Activated CD8-positive, alpha-beta memory T cell treated with anti-CD3 and anti-CD28 coated beads for 1 hour (primary cell): ENCODE data around the gene SIAH3.

Experiments used
- DNase-seq, 2 donors: peaks; one replicate each; pipeline ENCODE4 v3.0.0-alpha.2; 2020; ENCODE audit warnings: low read depth in 1 of 2; ENCODE audit errors: extremely low read depth in 1 of 2

Gene SIAH3

GRCh38 chr13:45863709-45864590 lies 12.4 kb upstream of the SIAH3 start:
- no peak for DNase-seq

DNA sequence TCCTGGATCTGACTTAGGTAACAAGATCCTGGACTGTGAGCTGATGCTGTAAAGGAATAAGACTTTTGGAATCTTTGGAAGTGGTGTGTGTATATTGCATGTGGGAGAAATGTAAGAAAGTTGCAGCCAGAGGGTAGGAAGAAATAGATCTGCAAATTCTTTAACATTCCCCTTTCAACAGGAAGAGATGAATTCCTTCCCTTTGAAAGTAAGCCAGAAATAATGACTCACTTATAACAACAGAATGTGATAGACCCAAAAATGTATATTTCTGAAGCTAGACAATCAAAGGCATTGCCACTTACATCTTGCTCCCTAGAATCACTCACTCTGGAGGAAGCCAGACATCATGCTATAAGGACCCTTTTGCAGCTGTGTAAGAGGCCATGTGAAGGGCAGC lies 9.8 kb upstream of the SIAH3 start:
- no peak for DNase-seq

GRCh38 chr13:45860240-45860639 lies 8.7 kb upstream of the SIAH3 start:
- DNase-seq, result no peak

GRCh38 chr13:45859705-45860104 lies 8.2 kb upstream of the SIAH3 start:
- DNase-seq, result no peak

- no peak for DNase-seq
These were observed 941 bp upstream of the SIAH3 start for GRCh38 chr13:45852494-45852893.

DNA sequence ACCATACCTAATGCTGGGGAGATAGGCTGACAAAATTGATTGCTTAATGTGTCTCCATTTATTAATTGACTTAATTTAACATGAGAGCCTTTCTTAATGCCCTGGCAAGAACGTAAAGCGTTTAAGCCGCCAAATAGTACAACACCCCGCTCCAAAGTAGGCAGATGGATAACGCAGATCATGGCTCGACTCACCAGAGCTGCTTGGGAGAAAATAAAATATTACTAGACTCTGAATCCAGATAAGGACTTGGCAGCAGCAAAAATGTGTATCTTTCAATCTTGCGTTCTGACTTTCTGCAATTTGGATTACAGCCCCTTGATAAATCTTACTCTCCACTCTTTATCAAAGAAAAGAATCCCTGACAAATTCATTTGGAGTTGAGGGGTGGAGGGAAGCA lies 403 bp upstream of the SIAH3 start:
- DNase-seq, result no peak

DNA sequence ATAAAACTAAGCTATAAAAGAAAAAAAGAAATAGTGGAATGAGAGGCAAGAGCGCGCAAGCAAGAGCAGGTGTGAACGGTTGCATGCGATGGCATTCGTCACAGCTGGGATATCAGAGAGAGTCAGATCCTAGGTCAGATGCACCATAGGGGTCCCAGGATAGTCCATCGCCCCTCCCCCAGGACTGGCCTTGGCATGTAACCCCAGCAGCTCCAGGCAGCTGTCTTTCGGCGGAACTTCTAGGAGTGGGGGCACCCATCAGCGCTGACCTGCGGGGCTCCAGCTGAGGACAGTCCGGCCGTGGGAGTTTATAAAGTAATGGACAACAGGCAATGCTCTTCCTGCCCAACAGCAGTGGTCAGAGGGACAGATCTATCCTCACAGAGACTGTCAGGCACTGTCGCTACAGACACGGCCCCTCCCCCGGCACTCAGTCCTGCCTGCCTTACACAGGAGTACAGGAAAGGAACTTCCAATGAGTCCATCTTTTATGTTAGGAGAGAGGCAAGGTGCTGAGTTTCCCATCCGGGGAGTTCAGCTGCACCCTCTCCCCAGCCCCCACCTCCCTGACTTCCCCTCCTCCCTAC lies 1.4 kb downstream of the SIAH3 start:
- DNase-seq, result no peak

DNA sequence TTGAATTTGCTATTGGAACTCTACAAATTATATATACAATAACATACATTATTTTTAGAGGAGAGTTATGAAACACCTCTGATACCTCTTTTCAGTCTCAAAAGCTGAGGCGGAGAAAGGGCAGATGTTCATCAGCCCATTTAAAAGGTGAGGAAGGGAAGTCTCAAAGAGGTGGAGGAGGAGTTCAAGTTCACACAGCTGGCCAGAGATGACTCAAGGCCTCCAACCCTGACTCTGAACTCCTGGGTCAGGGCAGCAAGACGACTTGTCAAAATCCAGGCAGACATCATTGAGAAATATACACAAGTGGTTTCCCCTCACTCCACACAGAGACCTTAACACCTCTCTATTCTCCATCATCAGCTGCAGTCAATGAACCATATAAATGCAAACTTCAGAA lies 2.1 kb downstream of the SIAH3 start:
- DNase-seq, result no peak

DNA sequence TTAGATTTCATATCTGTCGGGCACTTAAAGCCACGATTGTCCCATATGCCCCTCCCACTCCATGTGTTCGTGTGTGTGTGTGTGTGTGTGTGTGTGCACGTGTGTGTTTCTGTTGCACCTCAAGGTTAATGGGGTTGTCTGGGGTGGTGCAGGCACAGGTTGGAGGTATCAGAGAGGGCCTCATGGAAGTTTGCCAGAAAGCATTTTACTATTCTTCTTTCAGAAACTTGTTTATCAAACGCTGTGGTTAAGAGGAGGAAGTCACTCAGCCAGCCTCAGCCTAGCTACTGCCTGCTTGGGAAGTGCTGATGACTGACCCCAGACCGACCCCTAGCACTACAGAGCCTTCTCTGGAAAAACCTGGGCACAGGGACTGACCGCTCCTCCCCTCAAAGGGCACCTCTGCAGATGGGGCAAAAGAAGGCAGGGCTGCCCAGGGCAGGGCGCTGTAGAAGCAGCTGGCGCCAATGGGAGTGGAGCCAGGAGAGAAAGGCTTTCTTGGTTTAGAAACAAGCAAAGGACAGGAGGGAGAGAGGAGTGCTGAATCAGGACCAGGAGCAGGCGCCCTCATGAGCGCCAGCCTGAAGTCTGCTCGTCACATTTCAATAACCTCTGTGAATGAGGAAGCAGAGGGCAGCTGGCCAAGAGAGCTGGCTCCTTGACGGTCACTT lies 3.9 kb downstream of the SIAH3 start:
- DNase-seq, result no peak

DNA sequence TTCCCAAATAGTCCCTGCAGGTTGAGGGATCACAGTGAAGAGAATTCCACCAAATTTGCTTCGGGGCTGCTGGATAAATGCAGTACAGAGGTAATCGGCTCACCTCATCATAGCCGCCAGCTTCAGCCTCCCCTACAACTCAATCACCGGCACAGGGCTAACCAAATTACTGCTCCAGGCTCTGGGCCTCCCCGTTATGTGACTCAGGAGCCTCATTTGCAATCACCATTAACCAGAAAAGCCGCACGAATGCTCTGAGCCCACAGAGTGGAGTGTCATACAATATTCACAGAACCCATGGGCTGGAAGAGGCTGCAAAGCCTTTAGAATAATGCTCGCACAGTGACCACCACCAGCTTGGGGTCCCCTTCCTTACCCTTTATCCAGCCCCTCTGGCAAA lies 4.9 kb downstream of the SIAH3 start:
- no peak for DNase-seq

DNA sequence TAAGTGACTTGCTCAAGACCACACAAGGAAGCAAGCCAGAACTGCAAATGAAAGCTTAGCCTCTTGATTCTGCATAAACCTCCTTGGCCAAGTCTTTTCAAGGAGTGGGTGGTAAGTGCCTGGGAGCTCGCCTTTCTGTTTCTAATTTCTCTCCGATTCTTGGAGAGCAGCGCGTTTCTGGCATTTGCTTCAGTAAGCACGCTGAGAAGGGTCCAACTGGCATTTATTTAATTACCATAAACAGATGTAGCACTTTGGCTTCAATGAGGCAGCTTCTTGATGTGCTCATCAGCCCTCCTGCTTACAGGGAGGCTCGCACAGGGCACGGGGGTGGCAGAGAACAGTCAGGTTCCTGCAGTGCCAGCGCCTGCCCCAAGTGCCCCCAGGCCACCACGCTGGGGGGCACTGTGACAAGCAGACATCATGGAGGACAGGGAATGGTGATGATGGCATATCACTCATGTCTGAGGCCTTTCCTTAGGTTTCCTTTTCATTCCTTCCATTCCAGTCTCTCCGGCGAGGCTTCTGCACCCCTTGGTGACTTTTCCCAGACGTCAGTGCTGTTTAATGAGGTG lies 13.3 kb downstream of the SIAH3 start:
- no peak for DNase-seq

- no peak for DNase-seq
These were observed 14.4 kb downstream of the SIAH3 start for GRCh38 chr13:45837111-45837510.

GRCh38 chr13:45834411-45834994 lies 17.1 kb downstream of the SIAH3 start:
- no peak for DNase-seq

DNA sequence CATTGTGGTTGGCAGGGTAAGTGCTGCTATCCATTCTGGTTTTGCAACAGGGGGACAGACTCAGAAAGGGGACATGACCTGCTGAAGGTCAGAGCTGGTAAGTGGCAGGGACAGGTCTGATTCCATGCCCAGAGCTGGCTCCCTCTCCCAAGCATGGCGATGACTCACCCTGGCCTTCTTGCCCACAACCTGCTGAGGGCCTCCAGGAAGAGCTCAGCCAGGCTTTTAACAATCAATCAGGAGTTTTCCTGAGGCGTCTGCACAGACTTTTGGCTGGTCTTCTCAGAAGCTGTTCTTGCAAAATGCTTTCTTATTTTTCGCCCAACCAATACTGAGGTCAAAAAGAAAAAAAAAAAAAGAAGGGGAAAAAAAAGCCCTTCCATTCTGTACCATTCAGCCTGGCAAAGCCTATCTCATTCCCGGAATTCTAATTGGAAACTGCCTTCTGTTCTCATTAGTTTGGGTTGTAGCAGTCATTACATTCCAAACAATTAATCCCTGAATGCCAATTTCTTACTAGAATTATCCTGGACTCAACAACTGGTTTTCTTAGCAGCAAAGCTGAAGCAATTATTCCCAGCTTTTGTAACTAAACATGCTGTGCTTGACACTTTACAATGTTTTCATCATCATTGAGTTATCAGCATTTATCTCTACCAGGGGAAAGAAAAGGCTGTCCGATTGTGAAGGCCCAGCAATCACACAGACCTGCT lies 17.7 kb downstream of the SIAH3 start:
- no peak for DNase-seq

GRCh38 chr13:45833242-45833641 lies 18.3 kb downstream of the SIAH3 start:
- no peak for DNase-seq

DNA sequence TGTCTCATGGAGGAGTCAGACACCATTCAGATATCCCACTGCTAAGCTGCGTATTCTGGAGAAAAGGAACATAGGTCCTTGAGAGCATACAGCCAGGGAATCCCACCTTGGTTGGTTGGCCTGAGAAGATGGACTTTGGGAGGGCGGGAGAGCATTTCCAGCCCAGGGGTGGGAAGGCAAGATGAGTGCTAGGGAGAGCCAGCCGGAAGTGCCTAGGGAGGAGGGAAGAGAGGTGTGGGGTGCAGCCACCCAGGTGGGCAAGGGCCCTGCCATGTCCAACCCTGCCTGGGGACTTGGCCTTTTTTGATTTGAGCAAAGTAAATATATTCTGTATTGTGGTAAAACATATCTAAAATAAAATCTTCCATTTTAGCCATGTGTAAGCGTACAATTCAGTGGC lies 19.7 kb downstream of the SIAH3 start:
- DNase-seq, result no peak

DNA sequence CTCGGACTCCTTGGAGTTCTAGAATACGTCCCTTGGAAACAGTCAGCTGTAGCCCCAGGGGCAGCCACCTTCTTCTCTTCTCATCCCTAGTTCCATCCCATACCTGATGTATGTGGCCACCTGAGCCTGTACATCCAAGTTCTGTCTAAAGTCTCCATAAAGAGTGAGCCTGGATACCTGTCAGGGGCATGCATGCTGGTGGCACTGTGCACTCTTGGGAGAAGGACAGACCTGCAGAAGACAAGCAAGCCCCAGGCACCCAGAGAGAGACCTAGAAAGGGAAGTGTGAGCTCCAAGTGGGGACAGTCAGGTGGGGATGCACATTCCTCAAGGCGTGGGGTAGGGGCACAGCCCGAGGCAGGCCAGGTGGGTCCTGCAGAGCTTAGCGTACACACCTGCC lies 21.4 kb downstream of the SIAH3 start:
- DNase-seq, result no peak

GRCh38 chr13:45828256-45828968 lies 23.1 kb downstream of the SIAH3 start:
- DNase-seq, result no peak

- DNase-seq, result no peak
These were observed 24.2 kb downstream of the SIAH3 start for GRCh38 chr13:45827318-45827717.

DNA sequence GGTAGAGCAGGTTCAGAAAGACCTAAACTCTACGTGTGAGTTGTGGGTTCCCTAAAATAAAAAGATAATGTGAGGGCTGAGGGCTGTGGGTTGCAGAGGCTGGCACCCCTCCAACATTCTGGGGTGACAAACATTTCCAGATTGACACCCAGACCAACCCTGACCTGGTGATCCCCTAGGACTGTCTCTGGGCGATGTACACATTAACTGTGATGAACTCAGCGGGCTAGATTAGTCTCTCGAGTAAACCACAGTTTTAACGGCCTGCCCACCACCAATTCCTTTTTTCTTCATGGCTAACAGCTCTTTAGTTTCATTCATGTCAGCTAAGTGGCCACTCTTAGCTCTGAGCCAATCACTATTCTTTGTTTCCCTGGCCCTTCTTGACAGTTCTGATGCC lies 24.8 kb downstream of the SIAH3 start:
- DNase-seq, result no peak
